Raji (cell line): ENCODE measurements around the gene ALG1.

Experiments used
- POLR2A ChIP-seq: IDR thresholded peaks from 2 replicates; pipeline ENCODE4 v1.6.1; 2011; ENCODE audit warnings: low read depth, low read length, control low read depth; ENCODE audit not compliant: insufficient read depth

ALG1 gene

GRCh38 chr16:5108505-5109158, 37.0 kb downstream of the ALG1 start:
- no peak for TF ChIP-seq POLR2A
